Measurements from ENCODE around the gene CACNA1C.
A peak's percentile ranks its signal among the peaks of the same experiment; 100 is the strongest.
"Not testable (repeated sequence)": the region's sequence is repeated elsewhere in the genome, so short reads cannot be mapped to it uniquely, and the experiment has no call there.

The CACNA1C gene

DNA sequence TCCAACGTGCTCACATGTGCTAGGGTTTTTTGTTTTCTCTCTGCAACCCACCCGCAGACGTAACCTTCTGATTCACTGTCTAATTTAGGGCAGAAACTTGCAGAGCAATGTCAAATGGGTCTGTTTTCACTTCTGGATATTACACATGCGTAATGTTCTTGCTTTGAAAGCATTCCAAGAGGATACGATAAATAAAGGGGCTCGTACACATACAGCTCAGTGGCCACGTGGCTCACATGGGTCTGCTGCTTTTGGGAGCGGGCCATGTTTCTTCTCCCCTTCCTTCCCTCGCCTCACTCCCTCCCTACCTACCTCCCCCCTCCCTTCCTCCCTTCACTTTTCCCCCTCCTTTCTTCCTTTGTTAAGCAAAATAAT lies 23.4 kb downstream of the CACNA1C start:
- no peak for DNase-seq (ENCODE audit: low read depth)

DNA sequence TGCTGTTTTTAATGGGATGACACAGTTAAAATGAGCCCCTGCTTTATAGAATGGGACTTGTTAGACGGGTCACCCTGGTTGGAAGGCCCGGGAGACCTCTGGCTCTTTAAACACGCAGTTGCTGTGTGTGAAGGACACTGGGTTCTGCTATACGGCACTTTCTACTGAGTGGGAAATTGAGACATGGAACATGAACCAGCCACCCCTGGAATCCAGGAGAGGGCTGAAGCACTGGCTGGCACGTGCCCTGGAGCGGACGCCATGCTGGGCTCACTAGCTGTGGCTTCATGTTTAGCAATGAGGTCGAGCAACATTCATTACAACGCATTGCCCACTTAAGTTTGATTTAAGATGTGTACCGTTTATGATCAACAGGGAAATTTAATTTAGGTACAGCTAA lies 23.9 kb downstream of the CACNA1C start:
- no peak for DNase-seq (ENCODE audit: low read depth)

DNA sequence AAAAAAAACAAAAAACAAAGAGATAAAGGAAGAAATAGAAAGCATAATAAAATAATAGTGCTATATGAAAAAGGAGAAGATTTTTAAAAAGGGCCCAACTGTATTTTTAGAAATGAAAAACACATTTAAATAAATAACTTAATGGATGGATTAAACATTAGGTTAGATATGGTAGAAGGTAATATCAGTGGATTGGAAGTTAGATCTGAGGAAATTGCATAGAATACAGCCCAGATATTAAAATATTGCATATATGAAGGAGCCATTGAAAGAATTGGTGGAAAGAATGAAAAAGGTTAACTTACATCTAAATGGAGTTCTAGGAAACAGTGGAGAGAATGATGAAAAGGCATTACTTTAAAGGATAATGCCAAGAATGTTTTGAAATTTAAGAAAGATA lies 27.8 kb downstream of the CACNA1C start:
- DNase-seq (ENCODE audit: low read depth), result no peak

DNA sequence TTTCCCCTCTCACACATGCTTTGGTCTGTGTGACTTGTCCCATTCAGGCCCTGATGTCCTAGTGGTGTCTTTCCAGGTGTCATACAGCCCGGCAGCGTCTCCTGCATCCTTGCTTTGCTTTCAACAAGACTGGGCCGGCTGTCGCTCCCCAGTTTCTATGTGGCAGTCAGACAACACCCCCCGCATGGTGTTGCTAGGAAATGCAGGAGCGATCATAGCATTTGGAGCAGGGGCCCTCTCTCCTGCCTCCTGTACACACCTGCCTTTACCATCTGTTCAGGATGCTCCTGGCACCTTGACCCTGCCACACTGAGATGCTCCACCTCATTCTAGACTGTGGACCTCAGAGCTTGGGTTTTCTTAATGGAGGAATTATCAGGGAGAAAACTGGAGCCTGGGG lies 29.5 kb downstream of the CACNA1C start:
- no peak for DNase-seq (ENCODE audit: low read depth)

DNA sequence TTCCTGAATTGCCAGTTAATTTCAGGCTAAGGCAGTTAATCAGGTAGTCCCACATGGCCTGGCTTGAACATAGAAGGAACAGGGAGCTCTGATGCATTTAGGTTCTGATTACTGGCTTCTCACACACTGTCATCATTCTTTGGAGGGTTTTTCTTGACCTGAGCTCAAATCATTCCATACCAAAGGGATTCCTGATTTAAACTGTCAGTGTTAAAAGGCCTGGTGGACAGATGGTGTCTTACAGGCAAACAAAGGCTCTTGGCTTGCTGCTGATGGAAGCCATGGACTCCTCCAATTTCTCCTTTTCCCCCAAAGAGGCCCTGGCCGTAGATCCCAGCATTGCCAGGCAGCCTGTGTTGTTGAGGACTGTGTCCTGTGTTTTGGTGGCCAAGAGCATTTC lies 30.2 kb downstream of the CACNA1C start:
- no peak for DNase-seq (ENCODE audit: low read depth)

DNA sequence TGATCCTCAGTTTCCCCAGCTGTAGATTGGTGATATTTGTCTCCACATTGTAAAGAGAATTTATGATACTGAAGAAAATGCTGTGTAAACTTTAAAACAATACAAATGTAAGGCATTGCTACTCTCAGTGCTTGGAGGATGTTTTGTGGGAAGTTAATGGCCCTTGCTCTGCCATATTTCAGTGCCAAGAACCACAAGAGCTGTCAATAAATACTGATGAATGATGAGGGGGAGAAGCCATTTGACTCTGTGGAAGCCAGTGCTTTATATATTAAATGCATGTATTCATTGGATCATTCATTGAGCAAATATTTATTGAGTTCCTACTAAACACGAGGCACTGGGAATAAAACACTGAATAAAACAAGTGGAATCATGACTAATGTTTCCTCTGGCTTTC lies 30.8 kb downstream of the CACNA1C start:
- no peak for DNase-seq (ENCODE audit: low read depth)

DNA sequence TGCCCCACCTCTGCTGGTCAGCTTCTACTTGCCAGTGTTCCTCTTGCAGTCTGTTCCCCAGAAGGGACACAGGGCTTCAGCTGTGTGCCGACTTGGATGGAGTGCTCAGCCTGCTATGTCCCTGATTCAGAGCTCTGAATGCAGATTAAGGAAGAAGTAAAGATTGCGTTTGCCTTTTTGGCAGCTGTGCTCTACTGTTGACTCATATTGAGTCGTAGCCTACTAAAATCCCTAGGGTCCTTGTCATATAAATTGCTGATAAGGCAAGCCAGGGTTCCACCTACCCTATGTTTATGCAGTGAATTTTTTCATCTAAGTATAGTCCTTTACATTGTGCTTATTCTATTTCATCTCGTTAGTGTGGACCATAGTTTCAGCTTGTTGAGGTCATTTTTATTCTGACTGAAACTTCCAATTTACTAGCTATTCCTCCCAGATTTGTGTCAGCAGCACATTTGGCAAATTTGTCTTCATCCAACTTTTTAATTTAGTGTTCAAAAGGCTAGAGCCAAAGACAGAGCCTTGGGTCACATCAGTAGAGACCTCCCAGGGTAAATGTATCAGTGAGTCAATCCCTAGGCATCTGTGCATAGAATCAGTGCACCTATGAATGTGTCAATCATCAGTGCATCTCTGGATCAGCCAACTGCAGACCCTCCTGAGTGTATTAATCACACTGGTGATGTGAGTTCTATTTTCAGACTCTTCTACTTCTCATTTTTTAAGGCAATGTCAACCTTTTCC lies 31.9 kb downstream of the CACNA1C start:
- peak; percentile 52 for DNase-seq (ENCODE audit: low read depth)

DNA sequence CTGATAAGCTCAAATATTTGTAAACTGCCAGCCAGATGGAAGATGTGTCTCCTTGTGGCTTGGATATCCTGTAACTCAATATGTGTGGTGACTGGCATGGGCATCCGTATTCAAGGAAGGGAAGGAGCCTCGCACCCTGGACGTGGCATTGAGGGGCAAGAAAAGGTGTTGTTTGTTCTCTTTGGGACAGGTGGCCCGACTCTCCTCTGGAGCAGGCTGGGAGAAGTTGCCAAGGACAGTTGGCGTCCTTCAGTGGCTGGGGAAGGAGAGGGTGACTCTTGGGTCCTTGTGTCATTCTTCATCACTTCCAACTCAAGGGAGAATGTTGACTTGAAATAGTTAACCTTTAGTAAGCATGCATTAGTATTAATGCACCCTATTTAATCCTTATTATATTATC lies 39.6 kb downstream of the CACNA1C start:
- no peak for DNase-seq (ENCODE audit: low read depth)

DNA sequence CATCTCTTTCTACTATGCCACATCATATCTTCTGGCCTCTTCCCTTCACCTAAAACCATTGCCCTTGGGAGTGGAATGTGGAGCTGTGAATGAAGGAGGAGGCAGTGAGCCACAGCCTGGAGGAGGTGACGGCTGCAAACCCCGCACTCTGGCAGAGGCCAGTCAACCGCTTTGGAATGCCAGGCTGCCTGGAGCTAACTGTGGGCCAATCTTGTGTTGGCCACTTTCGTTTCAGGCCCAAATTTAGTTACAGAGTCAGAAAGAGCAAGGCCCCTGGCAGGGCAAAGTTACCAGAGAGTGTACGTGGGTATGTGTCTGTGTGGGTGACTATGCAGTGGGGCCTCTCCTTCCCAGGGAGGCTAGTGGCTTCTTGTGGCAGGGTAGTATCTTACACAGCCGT lies 40.1 kb downstream of the CACNA1C start:
- peak; percentile 61 for DNase-seq (ENCODE audit: low read depth)

DNA sequence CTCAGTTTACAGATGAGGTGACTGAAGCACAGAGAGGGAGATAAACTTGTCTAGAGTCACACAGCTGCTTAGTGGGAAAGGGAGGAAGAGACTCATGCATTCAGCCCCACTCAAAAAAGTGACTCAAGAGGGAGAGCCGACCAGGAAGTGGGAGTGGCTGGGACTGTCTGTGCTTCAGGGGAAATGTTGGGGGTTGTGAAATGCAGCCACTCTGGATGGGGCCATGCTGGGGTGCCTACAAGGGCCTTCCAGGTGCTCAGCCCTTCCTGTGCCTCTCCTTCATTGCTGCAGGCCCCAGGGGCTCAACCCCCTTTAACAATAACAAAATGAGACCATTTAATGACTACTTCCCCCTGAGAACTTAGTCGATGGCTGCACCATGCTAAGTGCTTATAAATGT lies 41.8 kb downstream of the CACNA1C start:
- peak; percentile 44 for DNase-seq (ENCODE audit: low read depth)

DNA sequence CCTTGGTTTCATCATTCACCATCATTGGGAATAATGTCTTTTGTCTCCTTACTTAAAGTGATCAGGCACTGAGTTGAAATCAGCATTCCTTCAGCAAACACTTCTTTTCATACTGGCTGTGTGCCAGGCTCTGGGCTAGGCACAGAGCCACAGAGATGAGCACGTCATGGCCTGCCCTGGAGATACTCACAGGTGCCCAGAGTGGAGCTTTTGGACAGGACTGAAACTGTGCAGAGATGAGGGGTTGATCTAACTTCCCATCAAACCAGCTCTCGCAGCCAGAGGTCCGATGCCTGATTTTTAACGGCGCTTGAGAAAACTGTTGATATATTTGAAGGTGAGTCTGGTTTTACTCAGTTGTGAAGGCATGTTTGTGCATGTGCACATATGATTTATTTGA lies 43.1 kb downstream of the CACNA1C start:
- no peak for DNase-seq (ENCODE audit: low read depth)

DNA sequence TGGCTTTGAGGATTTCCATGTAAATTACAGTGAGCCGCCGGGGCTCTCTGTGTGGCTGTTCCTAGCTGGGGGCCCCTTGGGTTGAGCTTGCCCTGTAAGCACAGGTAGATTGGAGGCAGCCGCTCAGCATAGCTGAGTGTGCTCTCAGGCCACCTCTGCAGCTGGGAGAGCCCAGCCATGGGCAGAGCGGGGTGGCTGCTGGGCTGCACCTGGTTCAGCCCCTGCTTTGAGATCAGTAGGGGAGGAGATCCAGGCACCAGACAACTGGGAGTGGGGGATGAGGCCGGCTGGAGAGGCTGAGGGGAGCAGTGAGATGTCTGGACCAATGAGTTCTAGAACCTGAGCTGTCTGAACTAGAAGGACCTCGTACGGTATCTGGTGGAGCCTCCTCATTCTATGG lies 44.8 kb downstream of the CACNA1C start:
- no peak for DNase-seq (ENCODE audit: low read depth)

DNA sequence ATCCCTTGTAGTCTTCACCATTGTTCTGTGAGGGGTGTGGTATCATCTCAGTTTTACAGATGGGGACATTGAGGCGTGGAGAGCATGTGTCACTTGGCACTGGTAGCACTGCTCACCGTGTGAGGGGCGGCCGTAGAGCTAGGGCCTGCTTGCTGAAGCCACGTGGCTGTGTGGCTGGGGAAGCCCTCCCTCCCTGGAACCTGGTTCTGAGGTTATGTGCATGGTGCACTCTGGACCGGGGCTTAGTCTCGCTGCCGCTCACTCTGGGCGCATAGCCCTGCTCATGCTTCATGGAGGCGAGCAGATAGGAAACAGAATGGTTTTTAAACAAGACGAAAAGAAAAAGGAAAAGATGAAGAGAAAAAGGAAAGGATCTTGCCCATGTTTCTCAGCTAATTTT lies 46.1 kb downstream of the CACNA1C start:
- no peak for DNase-seq (ENCODE audit: low read depth)

DNA sequence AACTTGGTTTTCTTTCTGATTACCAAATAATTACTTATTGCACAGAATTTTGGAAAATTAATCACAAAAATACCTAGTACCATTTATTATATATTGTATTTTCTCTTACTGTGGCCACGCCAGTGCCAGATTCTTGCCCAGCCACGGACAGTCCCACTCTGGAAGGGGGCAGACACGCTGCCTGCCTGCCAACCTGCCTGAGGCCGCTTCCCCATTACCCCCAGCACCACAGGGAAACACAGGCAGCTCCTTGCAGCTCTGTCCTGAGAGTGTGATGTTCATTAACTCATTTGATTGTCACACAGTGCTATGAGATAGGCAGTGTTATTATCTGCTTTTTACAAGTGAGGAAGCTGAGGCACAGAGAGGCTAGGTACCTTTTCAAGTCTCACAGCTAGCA lies 46.8 kb downstream of the CACNA1C start:
- DNase-seq (ENCODE audit: low read depth), result no peak

DNA sequence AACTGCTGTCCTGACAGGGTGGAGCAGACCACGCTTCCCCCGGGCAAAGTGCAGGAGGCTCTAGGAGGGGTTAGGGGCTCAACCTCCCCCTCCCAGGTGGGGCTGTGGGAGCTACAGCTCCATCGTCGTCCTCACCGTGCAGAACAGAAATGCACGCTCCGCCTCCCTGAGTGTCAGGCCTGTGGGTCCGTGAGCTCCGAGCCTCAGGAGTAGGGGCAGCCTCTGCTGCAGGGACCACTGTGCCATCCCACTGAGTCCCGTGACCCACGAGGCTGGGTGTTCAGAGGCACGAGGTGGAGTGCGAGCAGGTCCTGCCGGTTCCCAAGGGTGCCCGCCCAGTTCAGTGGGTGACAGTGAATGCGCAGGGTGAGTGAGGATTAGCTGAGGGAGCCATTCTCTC lies 48.6 kb downstream of the CACNA1C start:
- DNase-seq (ENCODE audit: low read depth), result no peak

DNA sequence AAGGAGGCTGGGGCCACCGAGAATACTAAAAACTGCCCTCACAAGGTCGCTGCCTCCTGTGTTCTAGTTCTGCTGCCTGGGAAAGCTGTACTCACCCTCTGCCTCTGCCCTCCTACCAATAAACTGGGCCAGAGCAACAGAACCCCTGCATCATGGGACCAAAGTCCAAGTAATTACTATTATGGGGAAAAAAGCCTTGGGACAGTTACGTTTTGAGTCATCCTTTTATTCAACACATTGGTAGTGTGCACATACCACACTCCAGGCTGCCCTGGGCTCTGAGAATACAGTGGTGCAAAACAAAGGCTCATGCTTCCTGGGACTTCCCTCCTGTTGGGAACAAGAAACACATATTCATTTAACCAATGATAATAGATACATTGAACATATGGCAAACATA lies 49.0 kb downstream of the CACNA1C start:
- peak; percentile 8 for DNase-seq (ENCODE audit: low read depth)

DNA sequence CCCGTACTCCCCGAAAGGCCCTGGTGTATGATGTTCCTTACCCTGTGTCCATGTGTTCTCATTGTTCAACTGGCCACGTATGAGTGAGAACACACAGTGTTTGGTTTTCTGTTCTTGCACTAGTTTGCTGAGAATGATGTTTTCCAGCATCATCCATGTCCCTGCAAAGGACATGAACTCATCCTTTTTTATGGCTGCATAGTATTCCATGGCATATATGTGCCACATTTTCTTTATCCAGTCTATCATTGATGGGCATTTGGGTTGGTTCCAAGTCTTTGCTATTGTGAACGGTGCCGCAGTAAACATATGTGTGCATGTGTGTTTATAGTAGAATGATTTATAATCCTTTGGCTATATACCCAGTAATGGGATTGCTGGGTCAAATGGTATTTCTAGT lies 49.9 kb downstream of the CACNA1C start:
- DNase-seq (ENCODE audit: low read depth), result not testable (repeated sequence)

DNA sequence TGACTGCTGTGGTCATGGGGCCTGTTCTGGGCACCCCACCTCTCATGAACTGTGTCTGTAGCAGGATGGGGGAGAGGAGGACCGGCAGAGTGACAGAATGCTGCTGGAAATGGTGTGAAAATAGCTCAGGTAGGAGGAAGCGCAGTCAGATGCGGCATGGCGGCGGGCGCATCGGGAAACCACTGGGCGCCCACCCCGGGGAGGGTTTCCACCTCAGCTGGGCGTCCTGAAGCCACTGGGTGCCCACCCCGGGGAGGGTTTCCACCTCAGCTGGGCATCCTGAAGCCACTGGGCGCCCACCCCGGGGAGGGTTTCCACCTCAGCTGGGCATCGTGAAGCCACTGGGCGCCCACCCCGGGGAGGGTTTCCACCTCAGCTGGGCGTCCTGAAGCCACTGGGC lies 52.6 kb downstream of the CACNA1C start:
- not testable (repeated sequence) for DNase-seq (ENCODE audit: low read depth)

DNA sequence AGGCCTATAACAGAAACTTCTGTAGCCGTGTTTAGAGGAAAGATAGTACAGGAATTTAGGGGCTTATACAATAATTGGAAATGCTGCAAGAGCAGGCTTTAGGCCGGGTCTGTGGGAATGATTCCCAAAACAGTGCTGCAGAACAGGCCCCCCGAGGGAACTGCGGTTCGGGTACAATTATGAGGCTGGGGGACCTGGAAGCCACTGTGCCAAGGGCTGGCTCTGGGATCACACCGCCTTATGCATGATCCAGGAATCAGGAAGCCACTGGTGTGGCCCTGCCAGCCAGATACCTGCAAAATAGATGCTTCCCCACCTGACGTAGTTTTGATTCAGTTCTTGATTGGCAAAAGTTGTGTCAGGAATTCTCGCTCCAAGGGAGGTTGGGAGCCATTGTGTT lies 55.4 kb downstream of the CACNA1C start:
- no peak for DNase-seq (ENCODE audit: low read depth)

DNA sequence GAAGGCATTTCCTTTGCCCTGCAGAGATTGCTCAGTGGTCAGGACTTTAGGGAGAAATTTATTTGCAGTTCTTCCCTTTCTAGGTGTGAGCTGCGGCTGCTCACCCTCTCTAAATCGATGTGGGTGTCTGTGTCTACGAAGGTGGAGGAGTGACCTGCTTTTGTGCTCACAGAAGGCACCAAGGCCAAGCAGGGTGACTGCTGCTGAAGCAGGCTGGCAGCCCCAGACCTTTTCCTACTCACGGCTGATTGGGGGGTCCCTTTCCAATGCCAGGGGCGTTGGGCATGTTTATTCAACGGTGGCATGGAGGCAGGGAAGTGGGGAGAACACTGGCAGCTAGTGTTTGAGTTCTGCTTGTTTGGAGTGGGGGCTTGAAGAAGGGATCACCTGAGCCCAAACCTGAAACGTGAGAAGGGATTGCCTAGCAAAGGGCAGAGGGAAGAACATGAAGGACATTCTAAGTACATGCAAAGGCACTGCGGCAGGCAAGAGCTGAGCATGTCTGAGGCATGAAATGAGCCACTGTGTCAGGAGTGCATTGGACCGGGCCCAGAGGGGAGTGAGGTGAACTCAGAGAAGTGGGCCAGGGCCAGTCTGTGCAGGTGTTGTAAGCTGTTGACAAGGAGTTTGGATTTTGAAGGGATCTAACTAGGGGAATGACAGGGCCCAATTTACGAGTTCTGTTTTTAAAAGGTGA lies 56.3 kb downstream of the CACNA1C start:
- DNase-seq (ENCODE audit: low read depth), result no peak

DNA sequence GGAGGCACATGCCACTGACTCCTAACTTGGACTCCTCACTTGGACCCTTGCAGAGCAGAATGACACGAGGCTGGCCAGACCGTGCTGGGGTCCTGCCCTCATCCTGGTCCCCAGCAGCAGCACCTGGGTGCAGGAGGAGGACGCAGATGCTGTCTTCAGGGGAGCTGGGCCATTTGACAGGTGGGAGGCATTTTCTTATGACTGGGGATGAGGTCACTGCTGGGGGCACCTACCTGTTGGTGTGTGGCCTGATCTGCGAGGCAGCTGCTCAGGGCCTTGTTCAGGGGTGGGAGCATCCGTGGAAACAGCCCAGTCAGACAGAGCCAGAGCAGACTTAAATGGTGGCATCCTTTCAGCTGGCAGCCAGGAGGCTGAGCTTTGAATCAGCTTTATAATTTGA lies 57.3 kb downstream of the CACNA1C start:
- no peak for DNase-seq (ENCODE audit: low read depth)

DNA sequence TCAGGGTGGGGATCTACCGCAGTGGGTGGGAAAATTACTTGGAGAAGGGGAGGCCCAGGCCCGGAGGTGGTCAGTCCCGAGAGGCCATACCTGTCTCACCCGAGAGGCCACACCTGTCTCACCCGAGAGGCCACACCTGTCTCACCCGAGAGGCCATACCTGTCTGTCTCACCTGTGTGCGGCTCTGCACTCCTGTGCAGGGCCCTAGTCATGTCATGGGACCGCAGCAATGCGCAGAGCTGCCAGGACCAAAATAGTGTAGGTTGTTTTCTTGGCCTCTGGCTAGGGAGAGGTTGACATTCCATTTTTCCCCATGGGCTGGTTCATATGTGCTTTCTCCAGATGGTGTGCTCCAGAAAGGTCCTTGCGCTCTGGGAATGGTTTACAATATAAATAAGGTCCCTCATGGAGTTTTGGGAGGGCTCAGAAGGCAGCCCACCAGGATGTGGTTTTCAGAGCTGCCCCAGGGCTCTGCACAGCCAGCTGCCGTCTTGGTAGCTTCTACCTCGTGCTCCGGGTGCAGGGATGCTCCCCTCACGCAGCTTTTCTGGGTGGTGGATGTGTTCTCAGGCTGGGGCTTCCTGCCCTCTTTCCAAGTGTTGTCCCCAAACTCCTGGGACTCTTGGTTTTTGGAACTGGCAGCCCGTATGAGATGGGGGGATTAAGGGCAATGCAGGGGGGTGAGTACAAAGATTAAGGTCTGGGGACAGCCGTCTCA lies 58.2 kb downstream of the CACNA1C start:
- DNase-seq (ENCODE audit: low read depth), result no peak

DNA sequence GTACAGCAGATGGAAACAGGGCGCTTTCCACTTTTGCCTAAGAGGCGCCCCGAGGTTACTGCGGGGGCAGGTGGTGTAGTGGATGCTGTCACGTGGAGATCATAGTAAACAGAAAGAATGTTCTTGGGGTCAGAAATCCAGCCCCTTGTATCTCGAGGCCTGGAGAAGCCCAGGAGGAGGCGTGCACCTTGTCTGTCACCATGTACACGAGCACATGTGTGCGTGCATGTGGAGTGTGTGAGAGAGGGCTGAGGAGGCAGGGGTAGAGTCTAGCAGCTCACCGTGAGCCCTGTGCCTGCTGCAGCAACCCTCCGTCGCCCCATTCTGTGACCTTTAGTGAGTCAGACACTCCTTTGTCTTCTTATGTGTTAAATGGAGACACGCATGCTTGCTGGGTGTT lies 59.0 kb downstream of the CACNA1C start:
- no peak for DNase-seq (ENCODE audit: low read depth)
